GM19324 (cell line): ENCODE measurements around the gene CCNJL.

ENCODE experiments used
- ATAC-seq: cut with Tn5 transposase; IDR thresholded peaks from one replicate; pipeline ENCODE4 v1.9.1; 2021; ENCODE audit warnings: mild to moderate bottlenecking, moderate library complexity; ENCODE audit not compliant: unreplicated experiment, low FRiP score

Gene CCNJL

DNA sequence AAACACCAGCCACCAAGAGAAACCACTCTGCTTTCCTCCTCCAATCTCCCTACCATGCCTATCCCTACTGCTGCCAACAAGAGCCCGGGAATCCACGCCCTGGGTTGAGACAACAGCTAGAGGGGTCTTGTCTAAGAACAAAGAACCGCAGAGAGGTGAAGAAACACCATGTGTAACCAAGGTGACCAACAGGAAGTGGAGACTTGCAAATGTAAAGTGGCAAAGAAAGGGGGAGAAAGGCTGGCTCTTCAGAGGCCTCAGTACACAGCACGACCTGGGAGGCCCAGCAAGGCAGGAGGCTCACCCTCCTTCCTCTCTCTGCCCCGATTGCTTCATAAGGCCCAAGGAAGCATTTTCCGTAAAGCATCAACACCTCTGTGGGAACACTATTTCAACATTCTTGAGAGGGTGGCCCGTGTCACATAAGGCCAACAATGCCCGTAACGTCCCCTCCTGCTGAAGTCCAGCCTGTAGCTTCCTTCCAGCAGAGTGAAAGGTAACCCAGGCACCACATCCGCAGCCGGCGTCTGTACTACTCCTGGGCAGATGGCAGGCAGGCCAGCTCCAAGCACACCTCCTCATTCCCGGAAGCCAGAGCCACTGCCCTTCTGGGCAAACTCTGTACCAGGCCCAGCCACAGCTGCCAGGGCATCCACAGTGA, 18.3 kb downstream of the CCNJL start:
- ATAC-seq = no peak

DNA sequence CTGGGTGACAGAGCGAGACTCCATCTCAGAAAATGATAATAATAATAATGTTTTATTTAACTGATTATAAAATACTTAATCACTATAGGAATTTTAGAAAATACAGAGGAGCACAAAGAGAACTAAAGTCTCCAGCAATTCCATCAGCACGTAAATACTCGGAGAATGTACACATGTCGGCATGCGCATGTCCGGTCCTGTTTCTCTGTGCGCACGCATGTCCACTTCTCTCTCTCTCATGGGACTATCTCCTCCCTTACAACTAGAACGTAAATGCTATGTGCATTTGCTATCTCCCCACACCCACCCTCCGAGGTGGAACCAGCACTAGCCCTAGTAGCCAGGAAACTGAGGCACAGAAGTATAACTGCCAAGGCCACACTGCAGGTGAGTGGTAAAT, 19.0 kb downstream of the CCNJL start:
- no peak for ATAC-seq

DNA sequence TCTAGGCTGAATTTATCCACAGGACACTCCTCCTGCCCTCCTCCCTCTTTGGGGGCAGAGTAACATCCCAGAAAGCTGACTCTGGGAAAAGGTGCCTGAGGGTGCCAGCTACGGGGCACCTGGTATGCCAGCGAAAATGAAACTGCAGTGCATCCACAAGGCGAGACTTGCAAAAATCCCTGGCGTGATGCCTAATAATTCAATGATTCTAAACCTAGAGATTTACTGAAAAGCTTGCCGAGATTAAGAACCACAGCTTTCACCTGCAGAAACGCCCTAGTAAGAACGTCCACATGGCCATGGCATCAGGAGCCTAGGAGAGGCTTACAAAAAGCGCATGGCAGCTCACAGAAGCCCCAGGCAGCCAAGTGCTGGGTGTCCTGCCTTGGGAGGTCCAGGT, 20.9 kb downstream of the CCNJL start:
- ATAC-seq = no peak

DNA sequence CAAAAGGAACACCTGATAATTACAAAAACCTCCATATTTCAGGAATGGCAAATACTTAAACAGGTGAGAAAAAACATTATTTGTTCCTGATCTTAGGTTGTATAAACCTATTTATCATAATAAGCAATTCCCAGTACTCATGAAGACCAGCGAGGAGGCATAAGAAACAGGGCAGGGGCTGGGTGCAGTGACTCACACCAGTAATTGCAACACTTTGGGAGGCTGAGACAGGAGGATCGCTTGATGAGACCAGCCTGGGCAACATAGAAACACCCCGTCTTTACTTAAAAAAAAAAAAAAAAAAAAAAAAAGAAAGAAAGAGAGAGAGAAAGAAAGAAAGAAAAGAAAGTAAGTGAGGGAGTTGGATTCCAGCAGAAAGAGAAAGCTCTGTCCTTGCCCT, 21.6 kb downstream of the CCNJL start:
- ATAC-seq = no peak

DNA sequence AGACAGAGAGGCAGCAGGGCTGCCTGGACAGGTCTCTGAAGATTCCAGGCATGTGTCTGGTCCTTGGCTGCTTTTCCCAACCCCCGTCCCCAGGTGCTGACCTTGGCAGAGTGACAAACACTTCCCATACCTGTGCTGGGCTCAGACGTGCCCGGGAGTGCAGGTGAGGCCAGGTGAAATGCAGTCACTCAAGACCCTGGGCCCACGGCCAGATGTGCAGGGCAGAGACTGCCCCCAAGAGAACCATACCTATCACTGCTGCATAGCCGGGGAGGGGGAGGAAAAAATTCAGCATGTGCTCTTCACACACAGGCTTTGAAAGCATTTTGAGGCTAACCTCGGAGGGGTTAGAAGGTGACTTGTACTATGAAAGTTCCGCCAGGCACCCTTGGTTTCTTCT, 22.6 kb downstream of the CCNJL start:
- no peak for ATAC-seq

DNA sequence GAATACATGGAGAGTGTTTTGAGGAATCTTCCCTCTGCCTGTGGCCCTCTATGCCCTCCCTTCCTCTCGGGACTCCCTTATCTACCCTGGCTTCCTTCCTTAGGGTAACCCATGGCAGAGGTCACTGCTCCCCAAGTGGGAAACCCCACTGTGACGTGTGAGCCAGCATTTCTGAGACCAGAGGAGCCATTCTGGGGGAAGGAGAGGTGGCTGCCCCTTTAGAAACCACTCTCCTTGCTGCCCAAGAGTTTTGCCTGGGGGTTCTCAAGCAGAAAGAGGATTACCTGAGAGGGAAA, 23.1 kb downstream of the CCNJL start:
- no peak for ATAC-seq

DNA sequence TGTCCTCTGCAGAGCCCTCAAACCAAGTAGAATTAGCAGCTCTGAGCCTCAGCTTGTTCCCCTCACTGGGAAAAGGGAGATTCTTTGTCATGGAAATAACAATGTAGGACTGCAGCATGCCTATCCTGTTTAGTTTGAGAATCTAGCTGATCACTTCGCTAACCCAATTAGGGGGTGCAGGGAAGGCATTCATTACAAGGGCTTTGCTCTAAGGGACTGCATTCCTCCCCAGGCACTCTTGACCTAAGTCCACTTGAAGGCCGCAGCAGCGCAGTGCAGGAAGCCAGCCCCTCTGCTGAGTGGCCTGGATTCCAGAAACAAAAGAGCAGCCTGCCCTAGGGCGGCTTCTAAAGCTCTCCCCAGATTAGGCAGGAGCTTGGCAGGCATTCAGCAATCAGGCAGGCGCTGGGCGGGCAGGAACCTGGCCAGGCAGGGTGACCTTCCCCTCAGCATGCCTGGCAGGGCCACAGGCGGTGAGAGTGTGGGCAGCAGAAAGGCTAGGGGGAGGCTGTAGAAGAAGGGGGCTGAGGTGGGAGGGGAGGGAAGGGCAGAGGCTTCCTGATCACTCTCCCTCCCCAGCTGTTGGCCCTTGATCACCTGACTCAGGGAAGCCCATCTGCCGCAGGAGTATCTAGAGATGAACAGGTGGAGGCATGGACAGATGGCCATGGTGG, 24.8 kb downstream of the CCNJL start:
- no peak for ATAC-seq

DNA sequence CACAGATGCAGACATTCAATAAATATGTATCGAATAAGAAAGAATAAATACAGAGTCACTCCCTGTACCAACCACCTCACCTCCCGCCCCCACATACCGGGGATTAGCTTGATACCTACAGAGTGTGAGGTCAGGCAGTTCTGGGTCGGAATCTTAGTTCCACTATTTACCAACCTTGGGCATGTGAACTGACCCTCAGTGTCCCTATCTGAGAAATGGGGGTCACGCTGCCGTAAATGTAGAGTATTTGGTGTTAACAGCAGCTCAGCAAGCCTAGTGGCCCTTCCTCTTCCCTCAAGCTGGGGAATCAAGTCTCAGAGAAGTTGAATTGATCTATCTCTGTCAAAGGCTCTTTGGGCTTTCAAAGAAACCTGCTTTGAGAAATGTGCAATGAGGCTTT, 25.4 kb downstream of the CCNJL start:
- ATAC-seq = no peak

DNA sequence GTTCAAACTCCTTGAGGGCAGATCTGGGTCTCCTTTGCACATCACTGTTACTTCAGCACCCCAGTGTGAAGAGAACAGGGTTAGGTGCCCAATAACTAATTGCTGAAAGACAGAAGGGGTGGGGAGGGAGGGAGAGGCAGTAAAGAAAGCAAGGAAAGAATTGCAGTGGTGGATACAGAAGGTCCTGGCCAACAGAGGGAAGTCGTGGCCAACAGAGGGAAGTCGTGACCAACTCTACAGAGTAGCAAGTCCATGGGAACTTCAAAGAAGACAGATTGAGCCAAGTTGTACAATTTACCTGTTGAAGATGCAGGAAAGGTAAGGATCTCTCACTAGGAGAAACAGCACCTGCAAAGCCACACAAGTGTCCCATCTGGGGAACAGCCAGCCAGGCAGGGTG, 27.0 kb downstream of the CCNJL start:
- ATAC-seq = no peak

DNA sequence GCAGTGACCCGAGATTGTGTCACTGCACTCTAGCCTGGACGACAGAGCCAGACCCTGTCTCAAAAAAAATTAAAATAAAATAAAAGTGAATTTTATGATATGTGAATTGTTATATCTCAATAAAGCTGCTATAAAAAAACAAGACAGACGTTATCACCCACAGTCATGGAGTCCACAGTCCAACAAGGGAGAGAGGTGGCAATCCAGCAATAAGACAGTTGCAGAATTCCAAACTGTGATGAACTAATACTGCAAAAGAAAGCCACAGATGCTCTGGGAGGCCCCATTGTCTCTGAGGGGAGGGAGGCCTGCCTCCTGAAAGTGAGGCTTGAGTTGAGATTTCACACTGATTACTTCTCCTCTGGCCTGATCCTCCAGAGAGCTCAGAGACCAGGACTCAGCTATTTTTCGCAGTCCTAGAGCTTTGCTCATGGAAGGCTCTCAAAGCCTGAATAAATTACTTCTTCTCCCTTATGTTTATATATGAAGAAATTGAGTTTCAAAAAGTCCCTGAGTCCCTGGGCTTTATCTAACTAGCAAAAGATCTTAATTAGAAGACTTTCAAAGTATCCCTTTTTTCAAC, 28.0 kb downstream of the CCNJL start:
- no peak for ATAC-seq

DNA sequence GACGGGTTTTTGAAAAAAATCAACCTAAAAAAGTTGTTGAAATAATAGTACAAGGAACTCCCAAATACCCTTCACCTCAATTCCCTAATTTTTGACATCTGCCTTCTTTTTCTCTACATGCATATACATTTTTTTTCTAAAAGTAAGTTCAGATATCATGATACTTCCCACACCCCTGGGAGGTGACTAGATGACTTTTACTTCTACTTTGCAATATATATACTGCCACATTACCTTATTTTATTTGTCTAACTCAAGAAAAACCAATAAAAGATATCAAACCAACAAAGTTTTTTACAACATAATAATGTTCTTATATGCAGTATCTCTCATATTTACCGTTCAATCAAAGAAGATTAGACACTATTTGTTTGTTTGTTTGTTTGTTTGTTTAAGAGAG, 31.1 kb downstream of the CCNJL start:
- ATAC-seq = no peak

DNA sequence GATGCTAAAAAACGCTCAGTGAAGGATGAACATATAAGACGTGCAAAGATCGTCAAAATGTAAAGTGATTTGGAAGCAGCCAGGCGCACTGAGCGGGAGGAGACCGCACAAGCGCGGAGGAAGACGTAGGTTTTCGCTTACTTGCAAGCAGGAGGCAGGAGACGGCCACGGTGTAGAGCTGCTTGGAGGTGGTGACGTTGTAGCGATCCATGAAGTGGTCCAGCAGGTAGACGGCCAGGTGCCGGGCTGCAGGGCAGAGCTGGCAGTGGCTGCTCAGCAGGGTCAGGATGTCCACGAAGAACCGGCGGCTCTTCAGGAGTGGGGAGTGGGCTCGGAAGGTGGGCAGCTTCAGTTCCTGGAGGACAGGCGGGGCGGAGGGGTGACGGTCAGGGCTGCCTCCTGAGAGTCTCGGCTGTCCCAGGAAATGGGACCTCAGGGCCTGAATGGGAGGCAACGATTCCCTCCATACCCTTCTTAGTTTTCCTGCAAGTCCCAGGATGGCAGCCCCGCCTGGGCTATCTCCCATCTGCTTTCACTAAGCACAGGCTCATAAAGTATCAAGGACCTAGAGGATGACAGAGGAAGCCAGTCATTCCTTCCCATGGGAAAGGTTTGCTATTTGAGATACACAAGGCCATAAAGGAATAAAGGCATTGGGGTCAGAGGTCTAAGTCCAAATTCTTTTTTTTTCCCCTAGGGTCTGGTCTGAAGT, 31.8 kb downstream of the CCNJL start:
- no peak for ATAC-seq

DNA sequence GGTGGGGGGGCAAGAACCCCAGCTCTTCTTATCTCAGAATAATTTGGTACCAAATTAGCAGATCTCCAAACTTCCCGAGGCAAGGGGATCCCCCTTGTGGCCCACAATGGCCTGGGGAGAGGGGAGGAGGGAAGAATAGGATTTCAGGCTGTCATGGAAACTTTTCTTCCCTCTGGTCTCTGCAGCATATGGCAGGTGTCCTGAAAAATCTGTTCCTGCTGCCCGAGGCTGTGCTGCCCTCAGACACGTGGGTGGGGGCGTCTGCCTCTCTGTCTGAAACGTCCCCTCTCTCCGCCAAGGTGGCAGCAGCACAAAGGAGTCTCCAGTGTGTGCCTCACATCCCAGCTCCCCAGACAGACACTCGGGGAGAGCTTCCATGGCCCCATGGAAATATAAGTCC, 34.0 kb downstream of the CCNJL start:
- ATAC-seq = no peak

DNA sequence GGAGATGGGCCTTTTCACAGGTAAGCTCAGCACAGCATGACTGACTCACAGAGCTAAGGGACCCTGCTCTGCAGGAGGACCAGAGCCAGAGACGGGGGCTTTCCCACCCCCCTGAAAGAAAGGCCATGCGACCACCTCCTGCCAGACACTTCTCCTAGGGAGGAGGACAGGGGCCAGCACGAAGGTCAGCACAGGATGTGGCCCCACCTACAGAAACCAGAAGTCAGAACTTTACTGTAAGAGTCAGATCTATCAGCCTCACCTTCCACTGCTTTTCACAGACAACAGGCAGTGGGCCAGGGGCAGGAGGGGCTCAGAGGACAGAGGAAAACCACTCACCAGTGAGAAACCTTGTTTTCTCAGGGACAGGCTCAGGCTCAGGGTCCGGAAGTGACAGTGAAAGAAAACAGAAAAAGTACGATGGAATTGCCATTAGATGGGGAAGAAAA, 37.9 kb downstream of the CCNJL start:
- no peak for ATAC-seq

DNA sequence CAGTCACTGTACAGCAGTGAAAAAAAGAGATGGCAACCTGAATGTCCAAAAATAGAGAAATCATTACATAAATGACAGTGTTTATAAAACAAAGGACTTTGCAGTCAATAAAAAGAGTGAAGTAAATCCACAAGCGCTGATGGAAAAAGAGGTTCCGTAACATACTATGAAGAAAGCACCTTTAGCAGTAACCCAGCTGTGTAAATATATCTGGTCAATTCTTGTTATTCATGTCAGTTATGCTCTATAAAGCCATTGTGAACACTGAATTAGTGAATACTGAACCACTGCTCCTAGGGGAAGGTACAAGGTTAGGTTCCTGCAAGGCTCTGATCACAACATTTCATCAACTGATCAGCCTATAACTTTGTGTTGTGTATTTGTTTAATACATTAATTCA, 39.5 kb downstream of the CCNJL start:
- ATAC-seq = no peak

DNA sequence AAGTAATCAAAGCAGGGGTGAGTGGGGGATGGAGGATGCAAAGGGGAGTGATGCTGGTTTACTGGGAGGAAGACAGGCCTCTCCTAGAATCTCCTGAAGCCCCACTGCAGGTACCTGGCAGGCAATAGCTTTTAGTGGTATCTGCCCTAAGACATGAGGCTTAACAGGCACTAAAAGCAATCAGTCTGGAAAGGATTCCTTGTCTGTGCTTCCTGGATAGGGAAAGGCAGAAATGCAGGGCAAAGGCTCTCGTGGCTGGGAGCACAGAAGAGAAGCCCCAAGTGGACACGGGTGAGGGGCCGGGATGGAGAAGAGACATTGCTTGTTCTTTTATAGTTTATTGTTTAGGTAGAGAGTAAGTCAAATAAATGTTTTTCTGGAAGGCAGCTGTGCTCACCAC, 40.1 kb downstream of the CCNJL start:
- ATAC-seq = no peak

DNA sequence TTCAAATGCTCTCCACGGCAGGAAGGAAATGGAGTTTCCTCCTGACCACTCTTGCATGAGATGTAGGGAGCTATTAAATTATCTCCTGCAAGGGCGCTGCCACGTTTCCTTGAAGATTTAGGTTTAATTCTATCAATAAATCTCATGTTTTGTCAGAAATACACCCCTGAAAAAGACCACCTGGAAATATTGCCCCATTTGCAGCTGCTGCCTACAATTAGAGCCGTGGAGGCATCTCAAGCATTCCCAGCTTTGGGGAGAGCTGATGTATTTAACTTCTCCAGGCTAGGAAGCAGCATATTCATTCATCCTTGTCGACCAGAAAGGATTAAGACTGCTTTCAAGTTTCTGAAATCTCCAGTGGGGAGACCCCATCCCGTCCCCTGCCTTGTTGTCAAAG, 40.5 kb downstream of the CCNJL start:
- ATAC-seq = no peak

DNA sequence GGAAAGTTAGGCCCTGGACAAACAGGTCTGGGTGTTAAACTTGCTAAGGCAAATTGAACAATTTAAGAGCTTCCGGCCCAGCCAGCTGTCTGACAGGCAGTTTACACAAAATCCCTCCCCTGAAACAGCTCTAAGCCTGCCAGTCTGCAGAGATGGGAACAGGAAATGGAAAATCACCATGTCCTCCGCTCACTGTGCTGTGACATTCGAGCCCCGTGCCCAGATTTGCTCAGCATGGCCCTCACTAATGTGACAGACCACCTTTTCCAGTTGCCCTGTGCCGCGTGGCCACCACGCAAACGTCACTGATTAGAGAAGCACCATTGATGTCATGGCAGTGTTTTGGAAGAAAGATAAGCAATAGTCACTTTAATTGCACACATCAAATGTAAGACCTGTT, 41.0 kb downstream of the CCNJL start:
- no peak for ATAC-seq

DNA sequence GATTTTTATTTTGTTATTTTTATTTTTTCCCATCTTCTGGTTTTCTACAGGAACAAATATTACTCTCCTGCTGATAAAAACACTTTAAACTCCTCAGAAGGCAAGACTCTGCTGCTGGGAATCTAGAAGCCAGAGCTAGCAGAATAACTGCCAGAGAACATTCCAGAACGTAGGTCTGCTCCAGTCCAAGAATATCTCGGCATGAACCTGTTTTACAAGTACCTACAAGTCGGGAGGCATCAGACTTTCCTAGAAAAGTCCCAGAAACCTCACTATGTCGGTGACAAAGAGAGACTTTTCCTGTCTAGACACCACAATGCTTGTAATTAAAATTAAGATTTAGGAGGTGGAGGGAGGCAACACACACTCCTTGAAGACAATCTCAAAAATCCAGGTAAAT, 41.7 kb downstream of the CCNJL start:
- ATAC-seq = no peak

DNA sequence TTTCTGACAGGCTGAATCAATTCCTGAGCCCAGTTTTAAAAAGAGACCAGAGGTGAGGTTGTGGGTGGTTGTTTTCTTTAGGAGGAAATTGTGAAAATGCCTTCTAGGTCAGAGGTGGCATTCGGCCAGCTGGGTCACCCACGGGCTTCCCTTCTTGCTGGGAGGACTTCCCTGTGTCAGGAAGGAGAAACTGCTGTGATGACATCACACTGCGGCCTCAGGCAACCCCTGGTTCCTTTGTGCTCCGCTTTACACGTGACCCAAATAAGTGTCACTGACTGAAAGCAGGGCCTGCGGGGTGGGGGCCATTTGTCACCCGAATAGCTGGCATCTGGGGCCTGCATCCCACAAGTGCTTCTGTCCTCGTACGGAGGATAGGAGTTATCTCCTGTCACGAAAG, 43.3 kb downstream of the CCNJL start:
- no peak for ATAC-seq

DNA sequence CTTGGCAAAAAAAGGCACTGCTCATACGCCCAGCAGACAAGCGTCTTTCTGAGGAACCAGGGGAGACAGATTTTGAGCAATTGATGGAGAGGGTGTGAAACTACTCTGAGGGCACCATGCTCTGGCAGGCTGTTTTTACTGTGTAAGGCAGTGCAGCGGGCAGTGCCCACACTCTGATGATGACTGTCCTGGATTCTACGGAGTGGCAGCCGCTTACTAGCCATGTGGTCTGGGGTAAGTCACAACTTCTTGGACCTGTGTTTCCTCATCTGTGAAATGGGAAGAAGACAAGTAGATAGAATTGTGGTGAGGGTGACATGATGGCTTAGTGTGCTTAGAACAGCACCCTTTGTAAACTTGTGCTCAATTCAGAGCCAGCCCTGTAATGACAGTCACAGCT, 44.2 kb downstream of the CCNJL start:
- no peak for ATAC-seq
